HepG2 (cell line): ENCODE data around the gene FOXRED2. TPM values are rescaled to one million over a fixed set of nuclear protein-coding genes. Genes with fewer than 3 reads are reported as not detected.

Source experiments
- ATAC-seq: fragments of 200-7000 bp; cut with Tn5 transposase; 3 replicates; pipeline ENCODE4 v1.9.1; 2020; ENCODE audit warnings: mild to moderate bottlenecking, moderate library complexity
- BruUV-seq: library from RNA; stranded (reverse); fragments of 400-500 nt; replicated peaks from 2 replicates; lab custom pipeline; 2021; lab: Mats Ljungman, UMichigan
- CTCF ChIA-PET: fragments of 300-600 bp; formaldehyde crosslinking; extraction: SDS; loops from one replicate; lab custom pipeline; 2021; ENCODE audit warnings: low total read pairs, inconsistent platforms, low intra/inter-chr PET ratio; lab: Yijun Ruan, JAX
- POLR2A ChIA-PET: fragments of 350-600 bp; sonication (Branson Sonifier 250); formaldehyde crosslinking; loops from one replicate; lab custom pipeline; 2020; ENCODE audit warnings: antibody characterized with exemption, inconsistent platforms; lab: Yijun Ruan, JAX
- DNase-seq: peaks from one replicate; pipeline ENCODE4 v3.0.0-alpha.2; 2015; ENCODE audit warnings: low spot score
- FAIRE-seq: peaks from 3 replicates; lab custom pipeline; 2011; peaks lifted over from hg19 to GRCh38; lab: Jason Lieb, UNC
- H2AFZ ChIP-seq: one replicate; pipeline ENCODE4 v1.6.1; 2011; ENCODE audit warnings: low read length, inconsistent platforms
- H3K27ac ChIP-seq: fragments of 300-600 bp; 3 replicates; pipeline ENCODE4 v1.8.0; 2011; ENCODE audit warnings: mixed run types, mild to moderate bottlenecking, mixed read lengths, low read length, inconsistent platforms; ENCODE audit not compliant: insufficient read depth; ENCODE audit errors: extremely low read length
- H3K27me3 ChIP-seq, 2 experiments: fragments of 200-600 bp in 1 of 2; 2 replicates in 1 of 2; 3 replicates in 1 of 2; pipeline versions ENCODE4 v1.6.0 to v1.8.0; 2011; ENCODE audit warnings: low read length in 2 of 2, mild to moderate bottlenecking in 2 of 2, moderate library complexity in 2 of 2, inconsistent platforms in 1 of 2; ENCODE audit not compliant: insufficient read depth in 2 of 2, control insufficient read depth in 1 of 2
- H3K36me3 ChIP-seq, 2 experiments: fragments of 200-600 bp in 1 of 2; replicated peaks in 1 of 2; 2 replicates in 1 of 2; 3 replicates in 1 of 2; pipeline versions ENCODE4 v1.5.1 to v1.8.0; 2011; ENCODE audit warnings: low read length in 2 of 2, inconsistent platforms in 1 of 2; ENCODE audit not compliant: insufficient read depth in 2 of 2, control insufficient read depth in 1 of 2
- H3K4me1 ChIP-seq: 2 replicates; pipeline ENCODE4 v1.5.1; 2012; ENCODE audit warnings: low read length, inconsistent platforms; ENCODE audit not compliant: insufficient read depth
- H3K4me2 ChIP-seq: 2 replicates; pipeline ENCODE4 v1.6.0; 2011; ENCODE audit warnings: low read depth, low read length, inconsistent platforms
- H3K4me3 ChIP-seq, 3 experiments: fragments of 200-600 bp in 1 of 3; sonication (generic), shearing (Covaris generic) in 1 of 3; replicated peaks in 1 of 3; 2 replicates each; pipeline ENCODE4 v1.5.1; 2011 to 2016; ENCODE audit warnings: low read length in 3 of 3, inconsistent platforms in 2 of 3, low read depth in 2 of 3, mild to moderate bottlenecking in 2 of 3, control low read depth in 1 of 3, mixed read lengths in 1 of 3; ENCODE audit not compliant: insufficient read depth in 1 of 3
- H3K79me2 ChIP-seq: one replicate; pipeline ENCODE4 v1.6.1; 2011; ENCODE audit warnings: low read length, inconsistent platforms; ENCODE audit not compliant: insufficient read depth
- H3K9ac ChIP-seq: 2 replicates; pipeline ENCODE4 v1.6.0; 2011; ENCODE audit warnings: mild to moderate bottlenecking, low read depth, low read length, inconsistent platforms; ENCODE audit not compliant: insufficient read depth
- H3K9me3 ChIP-seq: 2 replicates; pipeline ENCODE4 v1.5.1; 2012; ENCODE audit warnings: mild to moderate bottlenecking, low read length
- H4K20me1 ChIP-seq: 2 replicates; pipeline ENCODE4 v1.6.0; 2011; ENCODE audit warnings: inconsistent platforms, mild to moderate bottlenecking, low read length, moderate library complexity; ENCODE audit not compliant: insufficient read depth
- ELK4 ChIP-seq: sonication (generic); formaldehyde crosslinking; IDR thresholded peaks from 2 replicates; pipeline ENCODE4 v1.9.0; 2021; ENCODE audit warnings: missing genetic modification reagents, borderline replicate concordance
- GABPB1 ChIP-seq: IDR thresholded peaks from 2 replicates; pipeline ENCODE4 v1.6.1; 2016; ENCODE audit warnings: mild to moderate bottlenecking, missing genetic modification reagents, moderate library complexity, missing compliant biosample characterization
- HNRNPL ChIP-seq: fragments of 200-400 bp; formaldehyde crosslinking; IDR thresholded peaks from 2 replicates; pipeline ENCODE4 v1.6.1; 2017; ENCODE audit warnings: mild to moderate bottlenecking, low read depth, low read length
- IRF1 ChIP-seq: sonication (generic); formaldehyde crosslinking; IDR thresholded peaks from 2 replicates; pipeline ENCODE4 v1.4.0; 2020; ENCODE audit warnings: low read depth, mild to moderate bottlenecking, missing genetic modification reagents
- IRX3 ChIP-seq: sonication (generic); formaldehyde crosslinking; IDR thresholded peaks from 2 replicates; pipeline ENCODE4 v1.8.1; 2023; ENCODE audit warnings: mild to moderate bottlenecking, low read depth, missing genetic modification reagents, borderline replicate concordance
- MTA1 ChIP-seq: sonication (generic); formaldehyde crosslinking; IDR thresholded peaks from 2 replicates; pipeline ENCODE4 v1.4.0; 2020; ENCODE audit warnings: missing genetic modification reagents, mild to moderate bottlenecking, borderline replicate concordance
- NFKBIZ ChIP-seq: IDR thresholded peaks from 2 replicates; pipeline ENCODE4 v1.6.1; 2018; ENCODE audit warnings: missing genetic modification reagents, missing compliant biosample characterization
- SNRNP70 ChIP-seq: fragments of 200-400 bp; formaldehyde crosslinking; IDR thresholded peaks from 2 replicates; pipeline ENCODE4 v1.6.1; 2017; ENCODE audit warnings: mild to moderate bottlenecking, low read depth, low read length, moderate library complexity
- SRSF4 ChIP-seq: fragments of 200-400 bp; formaldehyde crosslinking; IDR thresholded peaks from one replicate; pipeline ENCODE4 v1.6.1; 2018; ENCODE audit warnings: mild to moderate bottlenecking, low read depth, low read length, moderate library complexity; ENCODE audit not compliant: poor library complexity, severe bottlenecking
- SYNCRIP ChIP-seq: fragments of 200-400 bp; formaldehyde crosslinking; IDR thresholded peaks from 2 replicates; pipeline ENCODE4 v1.6.1; 2018; ENCODE audit warnings: mild to moderate bottlenecking, low read depth, low read length; ENCODE audit not compliant: insufficient read depth
- ZFP36 ChIP-seq: fragments of 150-350 bp; IDR thresholded peaks from 2 replicates; pipeline ENCODE4 v1.6.1; 2018; ENCODE audit warnings: borderline replicate concordance, low read length, low read depth; ENCODE audit not compliant: partially characterized antibody
- ZMYM4 ChIP-seq: sonication (generic); formaldehyde crosslinking; IDR thresholded peaks from 2 replicates; pipeline ENCODE4 v1.8.1; 2023; ENCODE audit warnings: mild to moderate bottlenecking, missing genetic modification reagents
- ZNF251 ChIP-seq: sonication (generic); formaldehyde crosslinking; IDR thresholded peaks from 2 replicates; pipeline ENCODE4 v1.9.0; 2021; ENCODE audit warnings: mild to moderate bottlenecking, missing genetic modification reagents
- ZNF414 ChIP-seq: sonication (generic); formaldehyde crosslinking; IDR thresholded peaks from 2 replicates; pipeline ENCODE4 v1.5.0; 2020; ENCODE audit warnings: missing genetic modification reagents
- ZNF570 ChIP-seq: sonication (generic); formaldehyde crosslinking; IDR thresholded peaks from 2 replicates; pipeline ENCODE4 v1.4.0; 2020; ENCODE audit warnings: mild to moderate bottlenecking, missing genetic modification reagents, borderline replicate concordance
- ZNF703 ChIP-seq: sonication (generic); formaldehyde crosslinking; IDR thresholded peaks from 2 replicates; pipeline ENCODE4 v1.5.1; 2020; ENCODE audit warnings: missing genetic modification reagents, mild to moderate bottlenecking, moderate library complexity, borderline replicate concordance
- ZNF777 ChIP-seq: sonication (generic); formaldehyde crosslinking; IDR thresholded peaks from 2 replicates; pipeline ENCODE4 v1.4.0; 2020; ENCODE audit warnings: missing genetic modification reagents
- ZSCAN22 ChIP-seq: sonication (generic); formaldehyde crosslinking; IDR thresholded peaks from 2 replicates; pipeline ENCODE4 v1.4.0; 2020; ENCODE audit warnings: mild to moderate bottlenecking, missing genetic modification reagents
- ZSCAN5A ChIP-seq: sonication (generic); formaldehyde crosslinking; IDR thresholded peaks from 2 replicates; pipeline ENCODE4 v1.8.0; 2022; ENCODE audit warnings: mild to moderate bottlenecking, missing genetic modification reagents, borderline replicate concordance
- WGBS: methylation state at CpG from one replicate; pipeline ENCODE4 v1.1.6; 2017; ENCODE audit warnings: low lambda C conversion rate; 5-methylcytosine and 5-hydroxymethylcytosine counted together
- in situ Hi-C: cut with HindIII; loops from 2 replicates; pipeline ENCODE4 v1.10.0; 2017; ENCODE audit warnings: low pct_unique_long_range_greater_than_20kb; ENCODE audit not compliant: extremely low pct_ligation_motif_present
- intact Hi-C: fragments of 100-400 bp; cut with micrococcal nuclease; formaldehyde crosslinking; loops from one replicate; pipeline ENCODE4 v1.10.0; 2022; ENCODE audit not compliant: unreplicated experiment
- polyA plus RNA-seq, 8 experiments: library from polyadenylated mRNA; depleted of rRNA in 3 of 8; stranded (reverse) in 7 of 8; unstranded in 1 of 8; fragments of >200 nt; fragmentation: Illumina TruSeq in 4 of 8; extraction: Trizol in 4 of 8; gene quantifications; 2 replicates each; pipeline versions ENCODE4 v1.2.1 to v1.2.3, GENCODE V29; 2011 to 2016; ENCODE audit warnings: low read depth in 4 of 8, missing spikeins in 1 of 8, mixed read lengths in 1 of 8; ENCODE audit not compliant: insufficient read depth in 1 of 8
- total RNA-seq, 5 experiments: library from RNA; depleted of rRNA; stranded (reverse); fragments of >200 nt; fragmentation: Illumina TruSeq; extraction: Trizol; gene quantifications; 2 replicates each; pipeline ENCODE4 v1.2.3, GENCODE V29; 2016; ENCODE audit warnings: low read depth in 1 of 5

FOXRED2 gene
- total and polyA plus RNA-seq, 2 of the 13 experiments (the other 11 are each of a cell fraction or from before 2014, with no cell fraction given): 9.3 to 28.1 TPM

DNA sequence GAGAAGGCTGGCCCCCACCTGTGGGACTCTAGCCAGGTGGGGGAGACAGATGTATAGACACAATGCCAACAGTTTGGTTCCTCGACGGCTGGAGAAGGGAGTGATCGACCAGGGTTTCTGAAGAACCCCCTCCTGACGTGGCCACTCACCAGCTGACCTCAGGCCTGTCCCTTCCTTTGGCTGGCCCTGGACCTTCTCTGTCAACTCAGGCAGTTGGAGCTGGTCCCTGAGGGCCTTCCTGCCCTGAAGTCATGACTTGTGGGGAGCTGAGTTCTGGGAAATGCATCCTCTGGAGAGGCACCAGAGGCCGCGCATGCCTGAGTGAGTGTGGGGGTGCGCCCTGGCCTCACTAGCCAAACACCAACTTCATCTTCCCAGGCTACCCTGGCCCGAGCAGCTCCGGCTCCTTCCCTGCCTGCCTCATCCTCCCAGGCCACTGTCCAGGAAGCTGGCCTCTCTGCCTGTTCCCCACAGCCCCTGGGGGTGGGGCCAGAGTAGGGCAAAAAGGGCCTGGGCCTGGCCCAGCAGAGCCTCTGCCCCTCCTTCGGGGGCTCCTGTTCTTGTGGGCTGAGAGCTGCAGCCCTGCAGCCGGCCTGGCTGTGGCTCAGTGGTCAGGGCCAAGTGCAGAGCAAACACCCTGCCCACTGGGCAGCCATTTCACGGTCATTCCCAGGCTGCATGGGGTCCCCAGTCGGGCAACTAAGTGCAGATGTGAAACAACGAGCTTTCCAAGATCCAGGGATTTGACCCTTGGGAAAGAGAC lies 49.0 kb downstream of the FOXRED2 start:
- Histone ChIP-seq H3K79me2 (no peaks in the 10 kb centered on the region), H3K27me3 (no peaks in the 10 kb centered on the region; a peak in 1 of 5 replicates), H3K27ac (no peak overlapping the region), H3K4me3 (peak overlapping the region in 1 of 3 experiments; percentile 39; a peak in 1 of 6 replicates), H2AFZ (no peak overlapping the region), H3K9me3 (no peaks in the 10 kb centered on the region), H4K20me1 (no peaks in the 10 kb centered on the region), H3K9ac (no peak overlapping the region), H3K4me2 (peak overlapping the region; percentile 68), H3K4me1 (peaks cover 81% of the 10 kb centered on the region), H3K36me3 (no peaks in the 10 kb centered on the region)
- FAIRE-seq: no peak
- BruUV-seq: no TSS peak
- in situ Hi-C loops (no loop called here), intact Hi-C loops (no loop called here)
- POLR2A ChIA-PET: interaction anchor here (0.5 to 2.1 kb wide), 7 partner anchors 13 to 230 kb away, joined by 3 to 5 read pairs (median 4); partner anchors contain the start of gene MYH9
- peak; percentile 9; the same call in 2 of the 3 replicates for ATAC-seq
- 21% methylated on average over 9 of the region's 14 CpGs for WGBS
- no peak for DNase-seq
- CTCF ChIA-PET: no interaction called here
- TF ChIP-seq ZNF570 (CRISPR knock-in tag) (no peak), MTA1 (no peak), ZSCAN22 (CRISPR knock-in tag) (no peak), ZSCAN5A (CRISPR knock-in tag) (no peak), SYNCRIP (no peak), HNRNPL (0 out of 2 replicates have a peak, but pooled peaks have one; percentile 30), NFKBIZ (CRISPR knock-in tag) (no peak), ZNF414 (peak; percentile 46; the same call in 1 of the 2 replicates), ZFP36 (no peak), GABPB1 (CRISPR knock-in tag) (peak; percentile 27; the same call in 1 of the 2 replicates), ZNF703 (CRISPR knock-in tag) (no peak), ZMYM4 (0 out of 2 replicates have a peak, but pooled peaks have one; percentile 19), IRF1 (CRISPR knock-in tag) (no peak), IRX3 (no peak), ELK4 (CRISPR knock-in tag) (no peak), SRSF4 (no peak), SNRNP70 (no peak), ZNF777 (CRISPR knock-in tag) (0 out of 2 replicates have a peak, but pooled peaks have one; percentile 54), ZNF251 (no peak)
